Measurements from ENCODE around the gene CKM.

GRCh38 chr19:45355402-45355801 lies 32.7 kb upstream of the CKM start:
- TF ChIP-seq EZH2 (IDR thresholded peaks at IDR 0.05) = no peak
- TF ChIP-seq POLR2AphosphoS5 (IDR thresholded peaks at IDR 0.05; ENCODE audit: borderline replicate concordance, low read depth, low read length) = no peak
- no peak for TF ChIP-seq FOXP2 (optimal IDR thresholded peaks at IDR 0.05; ENCODE audit: control extremely low read depth, extremely low read length, insufficient read depth)

All from SK-N-MC (cell line).